Frontal cortex (tissue), 4 donors: Measurements from ENCODE around the gene NDRG2. TPM values are rescaled to one million over a fixed set of nuclear protein-coding genes. Genes with fewer than 3 reads are reported as not detected.

Experiments used
- DNase-seq, 2 donors: peaks; one replicate each; pipeline ENCODE4 v3.0.0; 2012; ENCODE audit warnings: low spot score in 2 of 2
- FAIRE-seq: peaks from 2 replicates; lab custom pipeline; 2012; peaks lifted over from hg19 to GRCh38; lab: Jason Lieb, UNC
- total RNA-seq: library from RNA; depleted of rRNA; stranded (reverse); fragments of >200 nt; gene quantifications from one replicate; pipeline ENCODE4 v1.2.3, GENCODE V29; 2014
- donor health status: control.
- donor health status: control.
- donor health status: control.

Gene NDRG2
- total RNA-seq, result 92.9 TPM

- DNase-seq, result peak; percentile 79 to 86
- no peak for FAIRE-seq
Measured at GRCh38 chr14:21024585-21025370, at the start of gene NDRG2. TSS of gene NDRG2 (minus strand) at chr14:21025061. CDS start at chr14:21023315, 1,746 bp downstream.

- FAIRE-seq (no peak), DNase-seq (no peak)
Measured at GRCh38 chr14:21073921-21074320, 49.1 kb upstream of the NDRG2 start.

- FAIRE-seq, result no peak
- peak; percentile 12 to 29 for DNase-seq
Measured at GRCh38 chr14:21072781-21073339, 48.0 kb upstream of the NDRG2 start.

GRCh38 chr14:21072031-21072473, 47.2 kb upstream of the NDRG2 start:
- FAIRE-seq (no peak), DNase-seq (peak; percentile 41 to 42)

- peak; percentile 81 to 84 for DNase-seq
- FAIRE-seq, result no peak
Measured at GRCh38 chr14:21071225-21072030, 46.6 kb upstream of the NDRG2 start.

GRCh38 chr14:21070610-21071224, 45.9 kb upstream of the NDRG2 start:
- no peak for FAIRE-seq
- DNase-seq, result peak; percentile 42 to 65

- FAIRE-seq, result no peak
- DNase-seq, result peak; percentile 84 to 91
Measured at GRCh38 chr14:21070083-21070609, 45.3 kb upstream of the NDRG2 start, which contains the start of gene ARHGEF40. TSS of gene ARHGEF40 (plus strand) at chr14:21070304. CDS start at chr14:21070397, 93 bp downstream.

- DNase-seq (peak; percentile 70 to 78), FAIRE-seq (no peak)
Measured at GRCh38 chr14:21069388-21070082, 44.7 kb upstream of the NDRG2 start.

GRCh38 chr14:21068521-21069387, 43.9 kb upstream of the NDRG2 start:
- FAIRE-seq (no peak), DNase-seq (peak; percentile 20 to 64)

- FAIRE-seq, result no peak
- peak in 1 of 2 donors; percentile 19 for DNase-seq
Measured at GRCh38 chr14:21066882-21067502, 42.1 kb upstream of the NDRG2 start.

GRCh38 chr14:21063479-21063878, 38.6 kb upstream of the NDRG2 start:
- no peak for FAIRE-seq

GRCh38 chr14:21061347-21061668, 36.4 kb upstream of the NDRG2 start:
- DNase-seq, result no peak
- FAIRE-seq, result no peak

More at GRCh38 chr14:21063479-21063878, 38.6 kb upstream of the NDRG2 start:
- no peak for DNase-seq

GRCh38 chr14:21060614-21061346, 35.9 kb upstream of the NDRG2 start:
- FAIRE-seq, result no peak
- DNase-seq, result no peak

GRCh38 chr14:21059842-21060613, 35.2 kb upstream of the NDRG2 start:
- DNase-seq (no peak), FAIRE-seq (no peak)

- DNase-seq, result no peak
- FAIRE-seq, result no peak
Measured at GRCh38 chr14:21058903-21059302, 34.0 kb upstream of the NDRG2 start.
